ENCODE measurements around the gene ARRDC3. TPM values are rescaled to one million over a fixed set of nuclear protein-coding genes. Genes with fewer than 3 reads are reported as not detected.

The ARRDC3 gene
- total and polyA plus RNA-seq, 2 of the 8 experiments (the other 6 are each of a cell fraction or from before 2014, with no cell fraction given) = 2.9 to 5.7 TPM

DNA sequence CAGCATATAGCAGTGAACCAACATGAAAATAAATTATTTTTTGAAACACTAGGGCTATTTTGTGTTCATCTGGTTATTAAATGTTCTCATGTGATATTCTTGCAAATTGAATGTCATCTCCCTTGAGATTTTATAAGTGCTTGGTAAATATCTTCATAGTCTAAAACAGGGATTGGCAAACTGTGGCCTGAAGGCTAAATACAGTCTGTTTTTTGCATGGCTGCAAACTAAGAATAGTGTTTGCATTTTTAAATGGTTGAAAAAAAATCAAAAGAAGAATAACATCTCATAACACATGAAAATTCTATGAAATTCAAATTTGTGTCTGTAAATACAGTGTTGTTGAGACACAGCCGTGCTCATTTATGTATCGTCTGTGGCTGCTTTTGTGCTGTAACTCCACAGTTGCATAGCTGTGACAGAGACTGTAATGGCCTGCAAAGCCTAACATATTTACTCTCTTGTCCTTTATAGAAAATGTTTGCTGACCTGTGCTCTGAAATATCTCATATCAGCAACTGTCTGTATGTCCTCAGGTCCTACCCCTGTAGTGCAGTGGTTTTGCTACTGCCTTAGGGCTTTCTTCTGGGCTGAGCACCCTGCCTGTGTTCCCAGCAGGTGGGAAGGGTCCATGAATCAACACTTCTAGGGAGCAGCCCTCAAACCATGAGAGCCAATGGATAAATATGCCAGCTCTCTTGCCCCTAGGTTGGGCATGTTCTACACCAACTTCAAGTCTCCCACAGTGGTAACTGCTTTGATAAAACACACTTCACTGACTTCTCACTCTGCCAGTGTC is 41.7 kb upstream of the ARRDC3 start:
- Histone ChIP-seq H3K4me1 (replicated peaks in 1 of 4; ENCODE audit: control insufficient read depth in 3 of 4, insufficient read depth in 4 of 4, low read length in 3 of 4) (peaks cover 0 to 6% (median 2%) of the 10 kb centered on the region in 4 experiments; a peak in 3 of 7 replicates), H3K14ac (ENCODE audit: insufficient read length) (no peak overlapping the region), H3K9ac (replicated peaks in 1 of 4; ENCODE audit: extremely low read depth in 1 of 4, low read depth in 3 of 4, low read length in 3 of 4) (no peak overlapping the region), H2BK15ac (ENCODE audit: low read length) (no peak overlapping the region), H2BK120ac (replicated peaks; ENCODE audit: low read depth, low read length) (no peak overlapping the region), H4K8ac (ENCODE audit: extremely low read depth, insufficient read depth, low read length) (no peak overlapping the region), H2BK12ac (ENCODE audit: low read depth, low read length) (no peak overlapping the region), H3K79me2 (ENCODE audit: control insufficient read depth in 1 of 2, insufficient read depth in 2 of 2, low read length in 2 of 2) (no peaks in the 10 kb centered on the region), H3K36me3 (ENCODE audit: control insufficient read depth in 2 of 4, insufficient read depth in 4 of 4, low read length in 3 of 4) (no peaks in the 10 kb centered on the region), H3K27ac (ENCODE audit: low read depth, low read length) (no peak overlapping the region), H3K23me2 (ENCODE audit: low read depth, low read length) (no peaks in the 10 kb centered on the region; the same call in 1 of the 2 replicates), H3K9me3 (ENCODE audit: insufficient read depth in 2 of 2, low read depth in 1 of 2, low read length in 1 of 2) (peaks cover 0 to 5% of the 10 kb centered on the region in 2 experiments; a peak in 1 of 4 replicates), H2BK5ac (ENCODE audit: low read depth, low read length) (no peak overlapping the region), H4K5ac (ENCODE audit: insufficient read length, low read depth, low read length) (no peak overlapping the region), H3K18ac (ENCODE audit: extremely low read depth, low read length) (no peak overlapping the region), H3K23ac (ENCODE audit: insufficient read length) (no peak overlapping the region), H3K4me3 (ENCODE audit: extremely low read depth in 1 of 4, insufficient read depth in 2 of 4, low read depth in 3 of 4, low read length in 4 of 4) (no peak overlapping the region), H3K56ac (replicated peaks; ENCODE audit: insufficient read length, low read depth, low read length) (no peak overlapping the region), H3K27me3 (replicated peaks in 1 of 4; ENCODE audit: control insufficient read depth in 3 of 4, extremely low read depth in 1 of 4, insufficient read depth in 3 of 4, low read length in 3 of 4) (no peaks in the 10 kb centered on the region), H3K79me1 (ENCODE audit: low read depth, low read length) (no peaks in the 10 kb centered on the region), H3K4ac (replicated peaks; ENCODE audit: insufficient read length, low read depth, low read length) (no peak overlapping the region), H4K20me1 (replicated peaks in 1 of 2; ENCODE audit: control insufficient read depth in 1 of 2, insufficient read depth in 2 of 2, low read length in 2 of 2) (no peaks in the 10 kb centered on the region), H4K91ac (replicated peaks; ENCODE audit: insufficient read length, low read length) (no peak overlapping the region), H2AFZ (ENCODE audit: low read length) (no peak overlapping the region), H3K4me2 (ENCODE audit: insufficient read depth in 1 of 2, low read depth in 2 of 2, low read length in 2 of 2) (peak overlapping the region in 1 of 2 experiments; percentile 9; a peak in 1 of 4 replicates), H2BK20ac (ENCODE audit: low read length) (no peak overlapping the region; the same call in 1 of the 2 replicates), H2AK5ac (ENCODE audit: low read depth, low read length) (no peak overlapping the region)
- no peak for TF ChIP-seq SRF (IDR thresholded peaks at IDR 0.05; ENCODE audit: low read depth, low read length)
- no peak for TF ChIP-seq GTF2F1 (IDR thresholded peaks at IDR 0.05; ENCODE audit: borderline replicate concordance, low read depth, low read length)
- TF ChIP-seq GABPA (IDR thresholded peaks at IDR 0.05; ENCODE audit: borderline replicate concordance, insufficient read depth, low read length) = no peak
- TF ChIP-seq EP300 (IDR thresholded peaks at IDR 0.05; ENCODE audit: borderline replicate concordance in 1 of 2, low read depth in 2 of 2, low read length in 2 of 2) = no peak
- FAIRE-seq (no peak), DNase-seq (ENCODE audit: low read depth in 1 of 2, low spot score in 2 of 2) (no peak)
- 94% methylated on average over 2 of the region's 2 CpGs; no CpG with 5 or more reads in 1 of the 2 experiments for WGBS, 2 experiments (ENCODE audit: extremely low coverage in 1 of 2, insufficient coverage in 1 of 2, insufficient read length in 1 of 2, insufficient replicate concordance in 2 of 2, low coverage in 1 of 2, low lambda C conversion rate in 2 of 2, missing lambda C conversion rate in 1 of 2)
- POLR2A ChIA-PET (ENCODE audit: partially characterized antibody) = interaction anchor here (0.7 kb wide), 1 partner anchor 493 kb away, joined by 3 read pairs; no protein-coding TSS in a partner anchor
- CTCF ChIA-PET (ENCODE audit: partially characterized antibody) = interaction anchor here (0.6 to 1.8 kb wide), 3 partner anchors 190 to 326 kb away, joined by 3 to 9 read pairs (median 3); no protein-coding TSS in a partner anchor
